ENCODE measurements around the gene PNMA6E.

PNMA6E gene

GRCh38 chrX:153401133-153401764 lies at the start of gene PNMA6E:
Gene PNMA6E (minus strand): TSS chrX:153401350. CDS start chrX:153398849, 2,501 bp downstream.
- Histone ChIP-seq H4K20me1 (ENCODE audit: insufficient read depth, low read length) (no peaks in the 10 kb centered on the region), H3K27me3 (ENCODE audit: insufficient read depth, low read length, poor library complexity) (no peaks in the 10 kb centered on the region), H3K27ac (ENCODE audit: low read length) (no peak within 1 kb of the TSS), H3K79me2 (ENCODE audit: insufficient read depth, low read length) (no peaks in the 10 kb centered on the region), H3K4me1 (ENCODE audit: insufficient read depth, low read length) (no peaks in the 10 kb centered on the region), H3K9me3 (ENCODE audit: insufficient read depth, low read length, severe bottlenecking) (no peaks in the 10 kb centered on the region), H3K36me3 (ENCODE audit: insufficient read depth, low read length) (no peaks in the 10 kb centered on the region), H2AFZ (ENCODE audit: low read depth, low read length) (no peak within 1 kb of the TSS), H3K4me2 (ENCODE audit: insufficient read depth, low read length) (no peak within 1 kb of the TSS), H3K4me3 (ENCODE audit: low read depth in 1 of 2, low read length in 2 of 2) (no peak within 1 kb of the TSS), H3K9ac (ENCODE audit: low read depth, low read length) (no peak within 1 kb of the TSS)
- no peak for DNase-seq
- ATAC-seq (ENCODE audit: insufficient read depth, low read depth): no peak
- TF ChIP-seq EZH2 (IDR thresholded peaks at IDR 0.05; ENCODE audit: borderline replicate concordance, low read depth, low read length, severe bottlenecking) (no peak), CTCF (IDR thresholded peaks at IDR 0.05; ENCODE audit: borderline replicate concordance, extremely low read depth, low read length, poor library complexity, severe bottlenecking) (no peak)

- no peak for TF ChIP-seq CTCF (IDR thresholded peaks at IDR 0.05; ENCODE audit: borderline replicate concordance, extremely low read depth, low read length, poor library complexity, severe bottlenecking)
- TF ChIP-seq EZH2 (IDR thresholded peaks at IDR 0.05; ENCODE audit: borderline replicate concordance, low read depth, low read length, severe bottlenecking): no peak
- H3K27me3 ChIP-seq (ENCODE audit: insufficient read depth, low read length, poor library complexity): no peaks in the 10 kb centered on the region
- H3K79me2 ChIP-seq (ENCODE audit: insufficient read depth, low read length): no peaks in the 10 kb centered on the region
- H3K9me3 ChIP-seq (ENCODE audit: insufficient read depth, low read length, severe bottlenecking): no peaks in the 10 kb centered on the region
- peaks cover 23% of the 10 kb centered on the region for H3K36me3 ChIP-seq (ENCODE audit: insufficient read depth, low read length)
- H3K4me2 ChIP-seq (ENCODE audit: insufficient read depth, low read length): no peak overlapping the region
- no peak overlapping the region for H3K9ac ChIP-seq (ENCODE audit: low read depth, low read length)
- DNase-seq (no peak), ATAC-seq (ENCODE audit: insufficient read depth, low read depth) (no peak)
- no peaks in the 10 kb centered on the region for H4K20me1 ChIP-seq (ENCODE audit: insufficient read depth, low read length)
- H3K4me1 ChIP-seq (ENCODE audit: insufficient read depth, low read length): no peaks in the 10 kb centered on the region
- no peak overlapping the region for H3K27ac ChIP-seq (ENCODE audit: low read length)
- no peak overlapping the region for H3K4me3 ChIP-seq (ENCODE audit: low read depth in 1 of 2, low read length in 2 of 2)
- H2AFZ ChIP-seq (ENCODE audit: low read depth, low read length): no peak overlapping the region
These were observed 49.8 kb upstream of the PNMA6E start for GRCh38 chrX:153450949-153451277.

GRCh38 chrX:153450114-153450948 lies 49.2 kb upstream of the PNMA6E start:
- no peaks in the 10 kb centered on the region for H3K27me3 ChIP-seq (ENCODE audit: insufficient read depth, low read length, poor library complexity)
- H3K9me3 ChIP-seq (ENCODE audit: insufficient read depth, low read length, severe bottlenecking): no peaks in the 10 kb centered on the region
- no peak overlapping the region for H3K4me2 ChIP-seq (ENCODE audit: insufficient read depth, low read length)
- no peak for ATAC-seq (ENCODE audit: insufficient read depth, low read depth)
- no peak overlapping the region for H3K9ac ChIP-seq (ENCODE audit: low read depth, low read length)
- H3K79me2 ChIP-seq (ENCODE audit: insufficient read depth, low read length): no peaks in the 10 kb centered on the region
- H3K36me3 ChIP-seq (ENCODE audit: insufficient read depth, low read length): peaks cover 20% of the 10 kb centered on the region
- TF ChIP-seq EZH2 (IDR thresholded peaks at IDR 0.05; ENCODE audit: borderline replicate concordance, low read depth, low read length, severe bottlenecking): no peak
- TF ChIP-seq CTCF (IDR thresholded peaks at IDR 0.05; ENCODE audit: borderline replicate concordance, extremely low read depth, low read length, poor library complexity, severe bottlenecking): no peak
- no peaks in the 10 kb centered on the region for H3K4me1 ChIP-seq (ENCODE audit: insufficient read depth, low read length)
- no peak overlapping the region for H3K27ac ChIP-seq (ENCODE audit: low read length)
- no peaks in the 10 kb centered on the region for H4K20me1 ChIP-seq (ENCODE audit: insufficient read depth, low read length)
- H3K4me3 ChIP-seq (ENCODE audit: low read depth in 1 of 2, low read length in 2 of 2): no peak overlapping the region
- DNase-seq: no peak
- no peak overlapping the region for H2AFZ ChIP-seq (ENCODE audit: low read depth, low read length)
